Osteoblast (primary cell): ENCODE measurements around the gene ZNF385D. TPM values are rescaled to one million over a fixed set of nuclear protein-coding genes. Genes with fewer than 3 reads are reported as not detected.
A peak's percentile ranks its signal among the peaks of the same experiment; 100 is the strongest.

Experiments used
- DNase-seq: peaks from one replicate; pipeline ENCODE4 v3.0.0; 2011; ENCODE audit warnings: low spot score, mixed read lengths; ENCODE audit not compliant: insufficient read length; ENCODE audit errors: missing footprints
- H2AFZ ChIP-seq: 2 replicates; pipeline ENCODE4 v1.6.0; 2011; ENCODE audit warnings: mild to moderate bottlenecking, low read length
- H3K27ac ChIP-seq: 2 replicates; pipeline ENCODE4 v1.5.1; 2011; ENCODE audit warnings: mild to moderate bottlenecking, low read depth, low read length, moderate library complexity
- H3K27me3 ChIP-seq: 2 replicates; pipeline ENCODE4 v1.6.0; 2012; ENCODE audit warnings: mild to moderate bottlenecking, control low read depth, inconsistent platforms, low read length, moderate library complexity; ENCODE audit not compliant: insufficient read depth
- H3K36me3 ChIP-seq: 2 replicates; pipeline ENCODE4 v1.5.1; 2011; ENCODE audit warnings: mild to moderate bottlenecking, low read length, control low read depth, moderate library complexity; ENCODE audit not compliant: insufficient read depth
- H3K4me1 ChIP-seq: 2 replicates; pipeline ENCODE4 v1.5.1; 2011; ENCODE audit warnings: mild to moderate bottlenecking, low read length, control low read depth, moderate library complexity; ENCODE audit not compliant: insufficient read depth
- H3K4me2 ChIP-seq: 2 replicates; pipeline ENCODE4 v1.6.0; 2011; ENCODE audit warnings: mild to moderate bottlenecking, low read length; ENCODE audit not compliant: insufficient read depth
- H3K4me3 ChIP-seq: fragments of 200-600 bp; sonication (generic); 3 replicates; pipeline ENCODE4 v1.5.1; 2012; ENCODE audit warnings: mild to moderate bottlenecking, low read length, inconsistent platforms; ENCODE audit not compliant: insufficient read depth
- H3K79me2 ChIP-seq: 2 replicates; pipeline ENCODE4 v1.6.0; 2012; ENCODE audit warnings: mild to moderate bottlenecking, low read length, control low read depth, inconsistent platforms; ENCODE audit not compliant: insufficient read depth
- H3K9me3 ChIP-seq: 2 replicates; pipeline ENCODE4 v1.5.1; 2011; ENCODE audit warnings: low read depth, low read length, control low read depth
- H4K20me1 ChIP-seq: 2 replicates; pipeline ENCODE4 v1.6.0; 2012; ENCODE audit warnings: mild to moderate bottlenecking, low read length, control low read depth; ENCODE audit not compliant: insufficient read depth
- total RNA-seq: library from RNA; depleted of rRNA; stranded (reverse); fragments of >200 nt; gene quantifications from 2 replicates; pipeline ENCODE4 v1.2.3, GENCODE V29; 2012
- TF ChIP-seq, protein P1 (sequence below): IDR thresholded peaks from 2 replicates; pipeline ENCODE4 v1.5.1; 2011; ENCODE audit warnings: mild to moderate bottlenecking, low read depth, low read length, moderate library complexity; ENCODE audit errors: extremely low read depth

ZNF385D gene
- total RNA-seq, 1 donor, result 2.5 TPM

DNA sequence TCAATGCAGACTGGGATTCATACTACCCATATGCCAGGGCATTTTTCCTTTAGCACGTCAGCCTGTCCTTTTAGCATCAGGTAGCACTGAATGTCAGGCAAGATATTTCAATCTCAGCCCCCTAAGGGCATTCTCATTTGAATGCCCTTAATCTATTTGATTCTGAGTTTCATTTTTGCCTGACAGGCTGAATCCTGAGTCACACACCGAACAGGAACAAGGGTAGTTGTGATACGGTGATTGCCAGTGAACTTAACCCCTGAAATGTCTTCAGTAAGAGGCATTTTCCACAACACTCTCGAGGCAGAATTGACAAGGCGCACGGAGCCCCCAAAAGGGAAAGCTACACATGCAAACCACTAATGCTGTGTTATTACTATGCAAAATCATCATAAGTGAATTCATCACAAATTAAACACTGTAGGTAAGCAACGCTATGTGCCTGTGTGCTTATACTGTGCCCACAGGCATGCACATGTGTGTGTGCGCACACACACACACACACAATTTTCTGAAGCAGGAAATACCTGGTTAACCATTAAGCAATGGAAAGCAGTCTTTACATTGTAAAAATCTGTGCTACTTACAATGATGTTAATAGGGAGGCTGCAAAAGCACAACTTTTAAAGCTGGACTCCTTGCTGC is 130.4 kb downstream of the ZNF385D start:
- TF ChIP-seq, protein P1, sequence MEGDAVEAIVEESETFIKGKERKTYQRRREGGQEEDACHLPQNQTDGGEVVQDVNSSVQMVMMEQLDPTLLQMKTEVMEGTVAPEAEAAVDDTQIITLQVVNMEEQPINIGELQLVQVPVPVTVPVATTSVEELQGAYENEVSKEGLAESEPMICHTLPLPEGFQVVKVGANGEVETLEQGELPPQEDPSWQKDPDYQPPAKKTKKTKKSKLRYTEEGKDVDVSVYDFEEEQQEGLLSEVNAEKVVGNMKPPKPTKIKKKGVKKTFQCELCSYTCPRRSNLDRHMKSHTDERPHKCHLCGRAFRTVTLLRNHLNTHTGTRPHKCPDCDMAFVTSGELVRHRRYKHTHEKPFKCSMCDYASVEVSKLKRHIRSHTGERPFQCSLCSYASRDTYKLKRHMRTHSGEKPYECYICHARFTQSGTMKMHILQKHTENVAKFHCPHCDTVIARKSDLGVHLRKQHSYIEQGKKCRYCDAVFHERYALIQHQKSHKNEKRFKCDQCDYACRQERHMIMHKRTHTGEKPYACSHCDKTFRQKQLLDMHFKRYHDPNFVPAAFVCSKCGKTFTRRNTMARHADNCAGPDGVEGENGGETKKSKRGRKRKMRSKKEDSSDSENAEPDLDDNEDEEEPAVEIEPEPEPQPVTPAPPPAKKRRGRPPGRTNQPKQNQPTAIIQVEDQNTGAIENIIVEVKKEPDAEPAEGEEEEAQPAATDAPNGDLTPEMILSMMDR, result no peak
- no peaks in the 10 kb centered on the region for H3K4me1 ChIP-seq
- no peak overlapping the region for H2AFZ ChIP-seq
- no peak for DNase-seq
- no peaks in the 10 kb centered on the region for H3K79me2 ChIP-seq
- H3K27me3 ChIP-seq, result no peaks in the 10 kb centered on the region
- H3K27ac ChIP-seq, result no peak overlapping the region
- no peak overlapping the region for H3K4me3 ChIP-seq
- H3K4me2 ChIP-seq, result peak overlapping the region; percentile 37
- no peaks in the 10 kb centered on the region for H4K20me1 ChIP-seq
- H3K36me3 ChIP-seq, result no peaks in the 10 kb centered on the region
- no peaks in the 10 kb centered on the region for H3K9me3 ChIP-seq

DNA sequence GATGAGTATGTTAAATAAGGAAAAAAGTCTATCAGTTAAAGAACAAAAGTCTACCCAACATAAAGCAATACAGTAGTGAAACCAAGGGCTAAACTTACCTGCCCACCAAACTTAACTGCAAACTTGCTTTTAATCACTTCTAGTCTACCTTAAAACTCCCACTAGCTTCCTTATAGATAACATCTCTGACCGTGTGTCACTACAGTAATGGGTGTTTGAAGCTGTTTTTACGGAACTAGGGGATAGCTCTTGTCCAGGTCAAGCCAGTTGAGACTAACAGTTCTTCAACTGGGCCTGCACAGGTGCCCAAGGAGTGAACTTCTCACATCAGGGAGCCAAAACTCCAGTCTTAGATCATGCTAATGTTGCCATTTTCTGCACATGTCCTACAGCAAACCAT is 132.3 kb downstream of the ZNF385D start:
- no peak overlapping the region for H3K4me3 ChIP-seq
- H4K20me1 ChIP-seq, result no peaks in the 10 kb centered on the region
- no peak overlapping the region for H3K27ac ChIP-seq
- no peaks in the 10 kb centered on the region for H3K4me1 ChIP-seq
- H3K9me3 ChIP-seq, result no peaks in the 10 kb centered on the region
- H3K79me2 ChIP-seq, result no peaks in the 10 kb centered on the region
- H3K4me2 ChIP-seq, result no peak overlapping the region
- H3K27me3 ChIP-seq, result no peaks in the 10 kb centered on the region
- no peaks in the 10 kb centered on the region for H3K36me3 ChIP-seq
- TF ChIP-seq, protein P1, result no peak
- H2AFZ ChIP-seq, result no peak overlapping the region
- no peak for DNase-seq

DNA sequence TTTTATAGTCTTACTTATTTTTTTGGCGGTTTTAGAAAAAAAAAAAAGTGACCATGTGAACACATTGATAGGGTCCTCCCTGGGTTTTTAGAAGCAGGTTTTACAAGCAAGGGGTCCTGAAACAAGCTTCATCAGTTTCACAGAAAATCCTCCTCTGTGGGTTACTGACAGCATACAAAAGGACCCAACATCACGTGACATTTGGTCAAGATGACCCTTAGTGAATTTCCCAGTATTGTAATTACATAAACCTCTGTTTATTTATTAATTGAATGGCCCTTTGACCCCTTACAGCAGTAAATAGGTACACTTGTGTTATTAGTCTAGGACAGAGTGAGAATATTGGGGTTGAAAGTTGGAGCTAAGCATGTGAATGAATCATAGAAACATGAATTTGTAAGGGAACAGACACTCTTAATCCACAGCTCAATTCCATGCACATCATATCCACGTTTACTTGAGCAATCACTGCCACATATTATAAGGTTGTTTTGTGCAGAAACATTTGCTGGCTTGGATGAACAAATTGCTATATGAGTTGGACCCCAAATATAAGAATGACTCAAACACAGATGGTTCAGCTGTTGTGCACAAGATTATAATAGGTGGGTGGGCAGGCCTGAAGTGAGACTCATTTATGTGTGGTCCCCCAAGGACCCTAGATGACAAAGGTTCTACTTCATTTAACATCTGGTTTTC is 137.5 kb downstream of the ZNF385D start:
- no peak overlapping the region for H3K4me2 ChIP-seq
- no peaks in the 10 kb centered on the region for H3K36me3 ChIP-seq
- H3K4me1 ChIP-seq, result no peaks in the 10 kb centered on the region
- H3K27ac ChIP-seq, result no peak overlapping the region
- no peak overlapping the region for H3K4me3 ChIP-seq
- H3K79me2 ChIP-seq, result no peaks in the 10 kb centered on the region
- DNase-seq, result no peak
- no peaks in the 10 kb centered on the region for H4K20me1 ChIP-seq
- no peak overlapping the region for H2AFZ ChIP-seq
- H3K27me3 ChIP-seq, result no peaks in the 10 kb centered on the region
- H3K9me3 ChIP-seq, result no peaks in the 10 kb centered on the region
- TF ChIP-seq, protein P1, result no peak

DNA sequence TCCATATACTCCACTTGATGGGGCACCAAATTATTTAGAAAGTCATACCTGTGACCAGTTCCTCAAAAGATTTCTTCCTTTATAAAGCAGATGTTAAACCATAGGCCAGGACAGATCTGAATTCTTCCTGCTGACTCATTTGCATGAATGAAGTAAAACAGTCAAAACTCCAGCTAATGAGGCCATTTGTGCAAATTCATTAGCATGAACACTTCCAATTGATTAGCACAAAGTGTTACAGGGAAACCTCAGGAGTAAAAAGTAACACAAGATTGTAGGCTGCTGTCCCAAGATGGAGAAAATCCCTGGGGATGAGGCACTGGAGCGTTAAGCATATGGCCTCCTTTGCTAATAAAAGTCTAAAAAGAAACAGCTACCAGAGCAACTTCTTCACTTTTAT is 149.8 kb downstream of the ZNF385D start:
- H3K9me3 ChIP-seq, result no peaks in the 10 kb centered on the region
- no peak overlapping the region for H3K27ac ChIP-seq
- H3K4me1 ChIP-seq, result no peaks in the 10 kb centered on the region
- TF ChIP-seq, protein P1, result no peak
- no peak overlapping the region for H3K4me2 ChIP-seq
- H3K36me3 ChIP-seq, result no peaks in the 10 kb centered on the region
- H3K27me3 ChIP-seq, result no peaks in the 10 kb centered on the region
- H3K79me2 ChIP-seq, result no peaks in the 10 kb centered on the region
- no peak overlapping the region for H3K4me3 ChIP-seq
- no peak for DNase-seq
- no peak overlapping the region for H2AFZ ChIP-seq
- no peaks in the 10 kb centered on the region for H4K20me1 ChIP-seq
